Lung (tissue), 12 donors: ENCODE measurements around the gene AKAP8L. TPM values are rescaled to one million over a fixed set of nuclear protein-coding genes. Genes with fewer than 3 reads are reported as not detected.

Experiments
- ATAC-seq: fragments of 200-7000 bp; cut with Tn5 transposase; one replicate; pipeline ENCODE4 v1.9.1; 2020; ENCODE audit warnings: moderate number of reproducible peaks; ENCODE audit not compliant: insufficient read depth, low FRiP score
- DNase-seq, 3 donors: peaks; one replicate each; pipeline ENCODE4 v3.0.0-alpha.2; 2013 to 2017
- H3K27ac ChIP-seq, 2 donors: one replicate each; pipeline ENCODE4 v1.5.1; 2013; ENCODE audit warnings: mild to moderate bottlenecking in 2 of 2, moderate library complexity in 2 of 2, control low read depth in 1 of 2, inconsistent platforms in 1 of 2, low read depth in 1 of 2, low read length in 1 of 2
- H3K27me3 ChIP-seq, 3 donors: one replicate each; pipeline ENCODE4 v1.5.1; 2013; ENCODE audit warnings: low read length in 2 of 3; ENCODE audit not compliant: control insufficient read depth in 3 of 3, insufficient read depth in 3 of 3
- H3K36me3 ChIP-seq, 4 donors: one replicate each; pipeline ENCODE4 v1.5.1; 2013; ENCODE audit warnings: low read length in 4 of 4, mild to moderate bottlenecking in 1 of 4, moderate library complexity in 1 of 4; ENCODE audit not compliant: control insufficient read depth in 4 of 4, insufficient read depth in 4 of 4
- H3K4me1 ChIP-seq, 5 donors: one replicate each; pipeline ENCODE4 v1.5.1; 2013; ENCODE audit warnings: low read length in 5 of 5, mild to moderate bottlenecking in 2 of 5, moderate library complexity in 1 of 5; ENCODE audit not compliant: control insufficient read depth in 5 of 5, insufficient read depth in 5 of 5
- H3K4me3 ChIP-seq: one replicate; pipeline ENCODE4 v1.5.1; 2013; ENCODE audit warnings: mild to moderate bottlenecking, control low read depth, moderate library complexity
- H3K9ac ChIP-seq, 2 donors: one replicate each; pipeline ENCODE4 v1.5.1; 2013; ENCODE audit warnings: low read length in 2 of 2, control low read depth in 1 of 2; ENCODE audit not compliant: insufficient read depth in 1 of 2
- H3K9me3 ChIP-seq, 4 donors: one replicate each; pipeline ENCODE4 v1.5.1; 2013; ENCODE audit warnings: low read length in 3 of 4, mild to moderate bottlenecking in 1 of 4, moderate library complexity in 1 of 4; ENCODE audit not compliant: control insufficient read depth in 4 of 4, insufficient read depth in 3 of 4
- CTCF ChIP-seq: IDR thresholded peaks from 2 replicates; pipeline ENCODE4 v1.5.1; 2012; ENCODE audit warnings: mild to moderate bottlenecking; ENCODE audit errors: control extremely low read depth, extremely low read depth
- WGBS, 2 donors: extraction: QIAGEN DNeasy Blood & Tissue Kit; methylation state at CpG; one replicate each; pipeline ENCODE4 v1.1.7; 2013; 5-methylcytosine and 5-hydroxymethylcytosine counted together
- polyA plus RNA-seq, 2 donors: library from polyadenylated mRNA; stranded (reverse); fragments of 200-250 nt; gene quantifications; one replicate each; pipeline ENCODE4 v1.2.1, GENCODE V29; 2013
- total RNA-seq, 2 donors: library from RNA; depleted of rRNA in 1 of 2; stranded (reverse); fragments of >200 nt in 1 of 2; gene quantifications; one replicate each; pipeline ENCODE4 v1.2.1, GENCODE V29; 2014 to 2021
- donor health status: control.
- donor health status: control.
- donor health status: Bipolar disorder and iron deficiency.
- donor health status: healthy.
- donor health status: DM: yes; HTN: yes; CAD: no.

The AKAP8L gene
- total and polyA plus RNA-seq, 4 donors, result 52.5 to 118 (median 80.2) TPM

- ATAC-seq, result no peak
- no peak for TF ChIP-seq CTCF
- H3K4me3 ChIP-seq, result no peak overlapping the region
- H3K27me3 ChIP-seq, result no peaks in the 10 kb centered on the region
- 81% methylated on average over 12 of the region's 12 CpGs for WGBS, 2 donors
- peak; percentile 32 to 68 (median 52) for DNase-seq
- no peak overlapping the region for H3K27ac ChIP-seq
- H3K9ac ChIP-seq, result no peak overlapping the region
- H3K36me3 ChIP-seq, result peaks cover 12 to 42% (median 33%) of the 10 kb centered on the region in 4 donors
- H3K9me3 ChIP-seq, result peaks cover 0 to 2% (median 0%) of the 10 kb centered on the region in 4 donors
- H3K4me1 ChIP-seq, result peaks cover 9 to 56% (median 19%) of the 10 kb centered on the region in 5 donors
These were observed 2.4 kb upstream of the AKAP8L start for GRCh38 chr19:15421136-15421695.

GRCh38 chr19:15419413-15420025 is 731 bp upstream of the AKAP8L start:
- Histone ChIP-seq H3K27me3 (no peaks in the 10 kb centered on the region), H3K9ac (peak overlapping the region in 1 of 2 donors; percentile 68), H3K36me3 (peaks cover 12 to 32% (median 28%) of the 10 kb centered on the region in 4 donors), H3K27ac (peak overlapping the region in 1 of 2 donors; percentile 41), H3K4me3 (no peak overlapping the region), H3K9me3 (no peaks in the 10 kb centered on the region), H3K4me1 (peaks cover 9 to 56% (median 23%) of the 10 kb centered on the region in 5 donors)
- ATAC-seq, result no peak
- TF ChIP-seq CTCF, result no peak
- DNase-seq, result no peak
- WGBS, 2 donors, result 22 to 36% methylated on average over 16 of the region's 16 CpGs

- DNase-seq (peak; percentile 76 to 87 (median 84)), ATAC-seq (peak; percentile 4)
- no peak for TF ChIP-seq CTCF
These were observed 583 bp downstream of the AKAP8L start for GRCh38 chr19:15418231-15418578.

More at GRCh38 chr19:15418231-15418578, 583 bp downstream of the AKAP8L start:
- peak overlapping the region; percentile 92 to 93 for H3K27ac ChIP-seq
- H3K9ac ChIP-seq, result peak overlapping the region; percentile 77 to 83
- H3K27me3 ChIP-seq, result no peaks in the 10 kb centered on the region
- no peaks in the 10 kb centered on the region for H3K9me3 ChIP-seq
- H3K36me3 ChIP-seq, result peaks cover 4 to 19% (median 16%) of the 10 kb centered on the region in 4 donors
- peaks cover 12 to 61% (median 27%) of the 10 kb centered on the region in 5 donors for H3K4me1 ChIP-seq
- WGBS, 2 donors, result 1% methylated on average over 16 of the region's 16 CpGs
- peak overlapping the region; percentile 97 for H3K4me3 ChIP-seq
